OCI-LY3 (cell line): ENCODE results near the gene FAM149A.

ENCODE experiments used
- H2AFZ ChIP-seq: fragments of 200-600, 300-600 bp; shearing (Covaris generic); 2 replicates; pipeline ENCODE4 v1.6.0; 2014; ENCODE audit warnings: antibody characterized with exemption, low read depth, low read length
- H3K27ac ChIP-seq: fragments of 200-600, 300-600 bp; sonication (generic); 2 replicates; pipeline ENCODE4 v1.5.1; 2014; ENCODE audit warnings: mild to moderate bottlenecking, low read length, moderate library complexity, mixed read lengths
- H3K27me3 ChIP-seq: fragments of 200-600, 300-600 bp; sonication (generic); 2 replicates; pipeline ENCODE4 v1.6.1; 2014; ENCODE audit warnings: low read depth, low read length, mixed read lengths
- H3K36me3 ChIP-seq: fragments of 200-600, 300-600 bp; sonication (generic); replicated peaks from 2 replicates; pipeline ENCODE3; 2014; ENCODE audit warnings: low read depth, low read length, mixed read lengths
- H3K4me1 ChIP-seq: fragments of 300-600, 200-600 bp; sonication (generic); 2 replicates; pipeline ENCODE4 v1.6.1; 2014; ENCODE audit warnings: low read length, mixed read lengths
- H3K4me2 ChIP-seq: fragments of 200-600, 300-600 bp; sonication (generic); 2 replicates; pipeline ENCODE4 v1.6.1; 2014; ENCODE audit warnings: low read length, mixed read lengths
- H3K4me3 ChIP-seq: fragments of 300-600, 200-600 bp; sonication (generic); 2 replicates; pipeline ENCODE4 v1.5.1; 2014; ENCODE audit warnings: antibody characterized with exemption, mild to moderate bottlenecking, low read length, moderate library complexity
- H3K79me2 ChIP-seq: fragments of 300-600, 200-600 bp; shearing (Covaris generic); 2 replicates; pipeline ENCODE4 v1.6.1; 2014; ENCODE audit warnings: mild to moderate bottlenecking, low read length, mixed read lengths
- H3K9ac ChIP-seq: fragments of 300-600, 200-600 bp; shearing (Covaris generic); 2 replicates; pipeline ENCODE4 v1.6.0; 2014; ENCODE audit warnings: mild to moderate bottlenecking, low read length, moderate library complexity
- H3K9me3 ChIP-seq: fragments of 200-600, 300-600 bp; shearing (Covaris generic); 2 replicates; pipeline ENCODE4 v1.6.1; 2014; ENCODE audit warnings: low read length, mixed read lengths; ENCODE audit not compliant: insufficient read depth
- H4K20me1 ChIP-seq: fragments of 200-600, 300-600 bp; sonication (generic); 2 replicates; pipeline ENCODE4 v1.6.1; 2016; ENCODE audit warnings: low read length, mixed read lengths; ENCODE audit not compliant: insufficient read depth
- EZH2phosphoT487 ChIP-seq: fragments of 200-600 bp; shearing (Covaris generic); IDR thresholded peaks from 2 replicates; pipeline ENCODE4 v1.6.1; 2018; ENCODE audit warnings: antibody characterized with exemption, mixed run types, low read depth
- TF ChIP-seq, protein P1 (sequence below): fragments of 200-600, 300-600 bp; sonication (generic); IDR thresholded peaks from 2 replicates; pipeline ENCODE4 v1.5.1; 2014; ENCODE audit warnings: antibody characterized with exemption, low read length, low read depth

FAM149A gene

DNA sequence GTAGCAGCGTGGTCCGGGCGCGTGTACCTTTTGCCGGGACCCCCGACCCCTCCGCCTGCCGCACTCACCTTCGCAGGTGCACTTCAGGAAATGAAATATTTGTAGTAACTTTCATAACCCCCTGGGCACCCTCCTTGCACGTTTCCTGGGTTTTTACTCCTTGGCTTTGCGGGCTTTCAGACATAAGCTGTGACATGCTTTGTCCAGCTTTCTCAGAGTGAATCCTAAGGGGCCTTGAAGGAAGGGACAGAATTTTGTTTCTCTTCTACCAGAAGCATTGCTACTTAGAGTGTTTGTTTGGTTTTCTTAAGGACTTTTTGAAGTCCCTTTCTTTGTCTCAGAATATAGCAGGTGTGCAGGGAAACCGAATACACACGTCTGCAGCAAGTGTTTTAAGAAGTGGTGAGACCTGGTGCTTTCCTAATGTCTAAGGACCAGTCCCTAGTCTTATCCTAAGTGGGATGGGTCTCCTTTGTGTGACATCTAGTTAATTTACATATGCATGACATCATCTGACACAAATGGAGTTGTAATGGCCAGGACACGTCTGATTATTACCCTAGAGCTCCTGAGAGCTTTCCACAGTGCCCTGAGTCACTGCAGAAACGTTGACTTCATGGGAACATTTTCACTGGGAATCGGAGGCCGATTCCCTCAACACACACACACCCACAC lies 1.3 kb downstream of the FAM149A start:
- Histone ChIP-seq H3K4me3 (peak overlapping the region; percentile 71), H2AFZ (no peak overlapping the region), H3K9ac (peak overlapping the region; percentile 50; the same call in 1 of the 2 replicates)

GRCh38 chr4:186107947-186108346 lies 3.4 kb downstream of the FAM149A start:
- no peaks in the 10 kb centered on the region for H3K79me2 ChIP-seq
- H3K4me1 ChIP-seq = no peaks in the 10 kb centered on the region
- H3K27ac ChIP-seq = no peak overlapping the region
- no peaks in the 10 kb centered on the region for H3K36me3 ChIP-seq
- no peaks in the 10 kb centered on the region for H3K9me3 ChIP-seq
- no peak overlapping the region for H3K4me2 ChIP-seq
- no peak for TF ChIP-seq EZH2phosphoT487
- TF ChIP-seq, protein P1, sequence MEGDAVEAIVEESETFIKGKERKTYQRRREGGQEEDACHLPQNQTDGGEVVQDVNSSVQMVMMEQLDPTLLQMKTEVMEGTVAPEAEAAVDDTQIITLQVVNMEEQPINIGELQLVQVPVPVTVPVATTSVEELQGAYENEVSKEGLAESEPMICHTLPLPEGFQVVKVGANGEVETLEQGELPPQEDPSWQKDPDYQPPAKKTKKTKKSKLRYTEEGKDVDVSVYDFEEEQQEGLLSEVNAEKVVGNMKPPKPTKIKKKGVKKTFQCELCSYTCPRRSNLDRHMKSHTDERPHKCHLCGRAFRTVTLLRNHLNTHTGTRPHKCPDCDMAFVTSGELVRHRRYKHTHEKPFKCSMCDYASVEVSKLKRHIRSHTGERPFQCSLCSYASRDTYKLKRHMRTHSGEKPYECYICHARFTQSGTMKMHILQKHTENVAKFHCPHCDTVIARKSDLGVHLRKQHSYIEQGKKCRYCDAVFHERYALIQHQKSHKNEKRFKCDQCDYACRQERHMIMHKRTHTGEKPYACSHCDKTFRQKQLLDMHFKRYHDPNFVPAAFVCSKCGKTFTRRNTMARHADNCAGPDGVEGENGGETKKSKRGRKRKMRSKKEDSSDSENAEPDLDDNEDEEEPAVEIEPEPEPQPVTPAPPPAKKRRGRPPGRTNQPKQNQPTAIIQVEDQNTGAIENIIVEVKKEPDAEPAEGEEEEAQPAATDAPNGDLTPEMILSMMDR = no peak
- H3K9ac ChIP-seq = no peak overlapping the region
- no peaks in the 10 kb centered on the region for H4K20me1 ChIP-seq
- H3K4me3 ChIP-seq = no peak overlapping the region
- H2AFZ ChIP-seq = no peak overlapping the region
- H3K27me3 ChIP-seq = peaks cover 4% of the 10 kb centered on the region; the same call in 1 of the 2 replicates

More for the DNA sequence above, 1.3 kb downstream of the FAM149A start:
- no peak for TF ChIP-seq EZH2phosphoT487
- TF ChIP-seq, protein P1 = no peak
- Histone ChIP-seq H4K20me1 (no peaks in the 10 kb centered on the region), H3K4me1 (no peaks in the 10 kb centered on the region), H3K4me2 (peak overlapping the region; percentile 64), H3K9me3 (no peaks in the 10 kb centered on the region), H3K79me2 (no peaks in the 10 kb centered on the region), H3K27me3 (peaks cover 4% of the 10 kb centered on the region; the same call in 1 of the 2 replicates), H3K36me3 (no peaks in the 10 kb centered on the region), H3K27ac (no peak overlapping the region)

GRCh38 chr4:186108391-186108790 lies 3.9 kb downstream of the FAM149A start:
- Histone ChIP-seq H3K9me3 (no peaks in the 10 kb centered on the region), H3K79me2 (no peaks in the 10 kb centered on the region), H3K27me3 (peaks cover 4% of the 10 kb centered on the region; the same call in 1 of the 2 replicates), H3K4me3 (no peak overlapping the region), H3K9ac (no peak overlapping the region), H3K4me2 (no peak overlapping the region), H3K4me1 (no peaks in the 10 kb centered on the region), H4K20me1 (no peaks in the 10 kb centered on the region), H3K36me3 (no peaks in the 10 kb centered on the region), H2AFZ (no peak overlapping the region), H3K27ac (no peak overlapping the region)
- TF ChIP-seq EZH2phosphoT487 = no peak
- TF ChIP-seq, protein P1 = no peak

DNA sequence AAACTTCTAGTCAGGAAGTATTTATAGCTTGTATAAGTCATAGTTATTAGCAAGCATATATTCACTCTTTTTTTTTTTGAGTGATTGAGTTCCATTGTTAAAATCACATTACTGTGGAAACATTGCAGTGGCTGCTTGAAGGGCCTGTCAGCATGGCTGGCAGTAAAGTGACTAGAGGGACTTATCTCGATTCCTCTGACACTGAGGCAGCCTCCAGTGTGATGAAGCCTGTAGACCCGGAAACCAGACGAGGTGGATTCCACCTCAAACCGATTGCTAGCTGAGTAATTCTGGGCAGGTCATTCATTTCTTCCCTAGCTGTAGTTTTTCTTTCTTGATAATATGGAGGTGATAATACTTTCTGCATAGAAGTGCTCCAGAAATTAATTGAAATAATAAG lies 4.7 kb downstream of the FAM149A start:
- Histone ChIP-seq H3K27me3 (no peaks in the 10 kb centered on the region), H3K79me2 (no peaks in the 10 kb centered on the region), H3K27ac (no peak overlapping the region), H3K4me1 (no peaks in the 10 kb centered on the region), H3K4me2 (no peak overlapping the region), H3K9me3 (no peaks in the 10 kb centered on the region), H4K20me1 (no peaks in the 10 kb centered on the region), H3K4me3 (no peak overlapping the region), H2AFZ (no peak overlapping the region), H3K9ac (no peak overlapping the region), H3K36me3 (no peaks in the 10 kb centered on the region)
- TF ChIP-seq, protein P1 = no peak
- TF ChIP-seq EZH2phosphoT487 = no peak
